ELR (cell line): ENCODE results near the gene FKBP3.
"Not testable (repeated sequence)": the region's sequence is repeated elsewhere in the genome, so short reads cannot be mapped to it uniquely, and the experiment has no call there.

ENCODE experiments used
- DNase-seq: peaks from one replicate; pipeline ENCODE4 v3.0.0-alpha.2; 2015; ENCODE audit warnings: low read depth

Gene FKBP3

GRCh38 chr14:45134051-45134958 lies at the start of gene FKBP3:
Gene FKBP3, minus strand, starts transcription at chr14:45134481. Its CDS starts 25 bp downstream, at chr14:45134456.
- peak; percentile 100 for DNase-seq

GRCh38 chr14:45181806-45182205 lies 47.5 kb upstream of the FKBP3 start:
- no peak for DNase-seq

DNA sequence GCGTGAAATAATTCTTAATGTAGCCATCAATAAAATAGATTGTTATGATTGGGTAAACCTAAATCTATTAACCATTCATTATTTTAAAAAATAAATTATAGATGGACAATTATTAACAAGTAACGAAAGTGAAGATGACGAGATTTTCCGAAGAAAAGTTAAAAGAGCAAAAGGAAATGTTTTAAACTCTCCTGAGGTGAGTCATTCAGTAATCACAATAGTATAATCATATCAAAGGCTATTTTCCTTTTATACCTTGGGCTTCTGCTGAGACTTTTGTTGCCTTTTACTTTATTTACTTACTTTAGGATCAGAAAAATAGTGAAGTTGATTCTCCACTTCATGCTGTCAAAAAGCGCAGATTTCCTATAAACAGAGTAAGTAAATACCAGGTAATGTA lies 47.0 kb upstream of the FKBP3 start:
- peak; percentile 62 for DNase-seq

DNA sequence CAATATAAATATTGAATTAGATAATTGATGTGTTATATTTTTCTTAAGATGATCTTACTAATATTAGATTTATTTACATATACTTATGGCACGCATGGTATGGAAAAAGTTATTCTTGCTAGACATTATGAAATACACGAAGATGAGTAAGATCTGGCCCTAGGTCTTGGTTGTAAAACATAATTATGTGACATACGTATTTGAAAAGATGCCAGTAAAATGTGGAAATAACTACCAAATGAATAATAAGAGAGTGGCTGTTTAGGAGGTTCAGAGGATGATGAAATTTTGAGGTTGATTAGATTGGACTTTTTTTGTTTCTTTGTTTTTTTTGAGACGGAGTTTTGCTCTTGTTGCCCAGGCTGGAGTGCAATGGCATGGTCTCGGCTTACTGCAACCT lies 42.8 kb upstream of the FKBP3 start:
- DNase-seq: peak; percentile 96

DNA sequence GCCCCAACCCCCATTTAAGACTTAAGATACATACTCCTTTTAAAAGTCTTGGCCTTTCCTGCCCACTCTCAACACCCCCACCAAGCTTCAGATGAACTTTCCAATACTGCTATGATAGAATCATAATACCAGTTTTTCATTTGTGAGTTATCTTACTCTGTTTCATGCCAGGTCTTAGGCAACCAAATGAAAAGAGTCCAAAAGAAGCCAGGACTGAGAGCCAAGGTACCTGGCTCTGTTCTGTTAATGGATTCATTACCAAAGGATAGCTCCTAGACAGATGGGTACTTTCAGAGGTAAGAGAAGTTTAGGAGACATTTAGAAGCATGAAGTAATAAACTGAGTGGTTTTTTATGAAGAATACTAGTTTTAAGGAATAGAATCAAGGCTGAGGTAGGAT lies 35.6 kb upstream of the FKBP3 start:
- no peak for DNase-seq

DNA sequence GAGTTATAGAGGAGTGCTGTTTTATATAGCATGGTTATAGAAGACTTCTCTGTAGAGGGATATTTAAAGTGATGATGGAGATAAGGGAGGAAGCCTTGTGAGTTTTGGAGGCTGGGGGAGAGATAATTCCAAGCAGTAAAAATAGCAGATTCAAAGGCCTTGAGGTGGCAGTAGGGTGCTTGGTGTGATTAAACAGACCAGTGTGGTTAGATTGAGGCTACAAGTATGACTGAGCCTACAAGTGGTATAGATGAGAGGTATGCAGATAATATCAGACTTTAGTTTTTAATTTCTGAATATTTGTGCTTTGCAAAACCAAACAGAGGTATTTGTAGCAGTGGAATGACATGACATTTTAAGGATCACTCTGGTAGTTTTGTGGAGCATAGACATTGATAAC lies 21.8 kb upstream of the FKBP3 start:
- DNase-seq: peak; percentile 12

DNA sequence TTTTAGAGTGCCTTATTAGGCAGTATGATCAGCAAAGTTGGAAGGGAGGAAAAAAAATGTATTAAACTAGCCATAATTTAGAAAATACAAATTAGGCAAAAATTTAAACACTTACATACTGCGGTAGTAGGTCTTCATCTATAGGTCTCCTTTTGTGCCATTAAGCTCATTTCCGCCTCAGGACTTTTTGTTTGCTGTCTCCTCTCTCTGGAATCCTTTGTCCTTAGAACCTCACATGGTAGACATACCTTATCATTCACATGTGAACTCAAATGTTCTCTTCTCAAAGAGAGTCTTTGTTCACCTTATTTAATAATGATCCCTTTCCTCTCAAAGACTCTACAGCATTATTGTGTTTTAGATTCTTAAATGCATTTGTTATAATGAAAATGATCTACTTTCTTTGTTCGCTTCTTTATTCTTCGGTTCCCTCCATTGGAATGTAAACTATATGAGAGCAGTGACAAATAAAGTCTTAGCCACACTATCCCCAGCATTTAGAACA lies 16.2 kb upstream of the FKBP3 start:
- no peak for DNase-seq

- no peak for DNase-seq
Observed at GRCh38 chr14:45149602-45150001, 15.3 kb upstream of the FKBP3 start.

DNA sequence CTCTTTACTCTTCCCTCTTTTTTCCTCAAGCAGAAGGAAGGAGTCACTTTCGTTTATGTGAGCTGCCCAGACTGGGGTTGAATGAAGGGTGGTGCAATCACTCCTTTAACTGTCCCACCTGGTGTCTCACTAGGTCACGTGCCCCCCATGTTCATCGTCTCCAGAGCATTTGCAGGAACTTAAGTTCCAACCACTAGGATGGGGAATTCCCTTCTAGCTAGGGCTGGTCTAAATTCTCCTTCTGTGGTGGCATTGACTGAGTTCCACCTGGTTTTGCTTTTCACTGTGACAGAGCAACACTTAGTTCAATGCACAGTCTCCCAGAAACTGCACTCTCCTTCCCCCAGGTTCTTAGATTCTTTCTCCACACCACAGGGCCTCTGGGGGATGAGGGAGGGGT lies 10.9 kb upstream of the FKBP3 start:
- no peak for DNase-seq

DNA sequence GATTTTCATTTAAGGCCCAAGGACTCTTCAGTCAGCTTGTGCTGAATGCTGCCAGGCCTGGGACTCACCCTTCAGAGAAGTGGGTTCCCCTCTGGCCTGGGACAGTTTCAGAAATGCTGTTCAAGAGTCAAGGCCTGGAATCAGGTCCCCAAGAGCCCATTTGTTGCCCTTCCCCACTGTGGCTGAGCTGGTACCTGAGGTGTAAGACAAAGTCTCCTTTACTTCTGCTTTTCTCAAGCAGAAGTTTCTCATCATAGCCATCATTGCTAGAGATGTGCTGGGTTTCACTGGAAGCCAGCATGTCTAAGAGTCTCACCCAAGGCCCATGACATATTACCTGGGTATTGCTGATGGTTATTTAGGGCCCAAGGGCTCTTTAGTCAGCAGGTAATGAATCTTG lies 10.4 kb upstream of the FKBP3 start:
- no peak for DNase-seq

DNA sequence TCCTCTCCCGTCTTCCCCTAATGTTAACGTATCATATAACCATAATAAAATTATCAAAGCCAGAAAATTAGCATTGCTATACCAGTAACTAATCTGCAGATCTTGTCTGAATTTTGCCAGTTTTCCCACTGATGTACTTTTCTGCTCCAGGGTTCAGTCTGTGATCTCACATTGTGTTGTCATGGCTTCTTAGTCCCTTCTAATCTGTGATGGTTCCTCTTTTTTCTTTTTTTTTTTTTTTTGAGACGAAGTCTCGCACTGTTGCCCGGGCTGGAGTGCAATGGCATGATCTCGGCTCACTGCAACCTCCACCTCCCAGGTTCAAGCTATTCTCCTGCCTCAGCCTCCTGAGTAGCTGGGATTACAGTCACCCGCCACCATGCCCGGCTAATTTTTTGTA lies 7.8 kb upstream of the FKBP3 start:
- DNase-seq: not testable (repeated sequence)

GRCh38 chr14:45140661-45141187 lies 6.4 kb upstream of the FKBP3 start:
- peak; percentile 8 for DNase-seq

GRCh38 chr14:45136399-45136798 lies 2.1 kb upstream of the FKBP3 start:
- DNase-seq: no peak

GRCh38 chr14:45135659-45136395 lies 1.5 kb upstream of the FKBP3 start, which contains the start of gene FANCM:
Gene FANCM, plus strand, starts transcription at chr14:45135930. Its CDS starts 102 bp downstream, at chr14:45136032.
- peak; percentile 99 for DNase-seq

DNA sequence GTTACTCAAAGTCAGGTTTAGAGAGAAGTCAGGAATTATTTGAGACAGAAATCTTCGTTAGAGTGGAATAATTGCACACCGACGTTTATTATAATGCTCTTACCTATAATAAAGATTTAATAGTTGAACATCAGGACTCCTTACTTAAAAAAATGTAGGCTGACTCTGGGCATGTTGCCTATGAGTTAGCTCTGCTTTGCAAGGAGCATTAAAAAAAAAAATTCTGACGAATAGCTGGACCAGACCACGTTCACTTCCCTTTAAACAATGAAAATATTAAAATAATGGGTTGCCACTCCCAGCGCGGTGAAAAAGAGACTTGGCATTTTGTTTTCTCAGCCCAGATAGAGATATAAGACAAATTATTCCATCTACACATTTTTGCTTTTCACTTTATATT lies 875 bp upstream of the FKBP3 start:
- peak; percentile 50 for DNase-seq

- DNase-seq: no peak
Observed at GRCh38 chr14:45133683-45134050, 614 bp downstream of the FKBP3 start.

DNA sequence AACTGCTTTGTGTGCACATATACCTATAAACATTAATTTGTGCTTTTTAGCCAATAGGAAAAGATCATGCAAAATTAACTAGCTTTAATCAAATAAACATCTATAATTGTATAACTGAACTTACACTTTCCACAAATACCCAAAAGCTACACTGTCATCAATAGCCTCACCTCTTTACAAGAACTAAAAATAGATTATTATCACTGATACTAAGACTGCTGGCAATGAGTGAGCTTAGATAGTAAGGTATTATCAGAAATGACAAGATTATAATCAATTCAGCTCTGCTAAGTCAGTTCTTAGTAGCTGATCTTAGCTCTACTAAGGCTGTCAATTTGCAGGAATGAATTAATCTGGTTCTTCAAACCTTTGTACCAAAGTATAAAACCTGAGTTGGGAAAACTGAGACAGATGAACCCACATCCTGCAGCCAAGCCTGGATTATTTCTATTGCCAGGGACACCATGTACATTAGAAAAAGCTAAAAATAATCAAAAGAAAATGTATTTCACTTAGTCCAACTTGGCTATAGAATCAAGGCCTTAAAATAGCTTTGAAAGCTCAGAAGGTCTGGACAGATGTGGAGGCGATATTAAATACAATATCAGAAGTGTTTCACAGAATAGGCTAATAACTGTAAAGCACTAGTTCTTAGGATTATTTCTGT lies 5.2 kb downstream of the FKBP3 start:
- DNase-seq: no peak

- DNase-seq: no peak
Observed at GRCh38 chr14:45125754-45126153, 8.5 kb downstream of the FKBP3 start.

GRCh38 chr14:45123271-45123670 lies 11.0 kb downstream of the FKBP3 start:
- no peak for DNase-seq

DNA sequence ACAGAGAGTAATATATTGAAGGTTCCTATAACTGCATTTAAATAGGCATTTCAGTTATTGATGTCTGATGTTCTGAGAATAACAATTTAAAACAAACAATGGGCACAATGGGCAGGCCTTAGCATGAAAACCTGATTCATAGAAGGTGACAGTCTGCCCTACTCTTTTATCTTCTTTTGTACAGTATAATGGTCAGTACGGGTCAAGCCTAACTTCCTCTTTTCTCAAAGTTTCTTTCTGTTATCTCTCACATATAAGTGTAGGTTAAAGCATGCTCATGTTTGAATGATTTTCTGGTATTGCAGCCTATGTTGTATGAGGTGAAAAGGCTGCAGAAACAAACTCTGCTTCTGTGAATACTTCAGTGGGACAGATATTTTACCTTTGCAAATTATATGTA lies 14.2 kb downstream of the FKBP3 start:
- DNase-seq: no peak

DNA sequence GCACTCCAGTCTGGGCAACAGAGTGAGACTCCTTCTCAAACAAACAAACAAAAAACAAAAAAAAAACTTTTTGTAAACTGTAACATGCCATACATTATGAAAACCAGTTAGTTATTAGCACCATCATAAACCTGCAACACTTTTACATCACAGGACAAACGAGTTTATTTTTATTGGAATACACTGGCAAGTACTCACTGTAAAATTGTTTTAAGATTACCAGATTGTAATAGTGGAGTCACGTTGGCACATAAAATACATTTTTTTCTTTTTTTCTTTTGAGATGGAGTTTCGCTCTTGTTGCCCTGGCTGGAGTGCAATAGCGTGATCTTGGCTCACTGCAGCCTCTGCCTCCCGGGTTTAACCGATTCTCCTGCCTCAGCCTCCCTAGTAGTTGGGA lies 15.7 kb downstream of the FKBP3 start:
- DNase-seq: no peak

GRCh38 chr14:45114327-45114726 lies 20.0 kb downstream of the FKBP3 start:
- no peak for DNase-seq
